ENCODE data around the gene SFRP5.

Gene SFRP5, protein sequence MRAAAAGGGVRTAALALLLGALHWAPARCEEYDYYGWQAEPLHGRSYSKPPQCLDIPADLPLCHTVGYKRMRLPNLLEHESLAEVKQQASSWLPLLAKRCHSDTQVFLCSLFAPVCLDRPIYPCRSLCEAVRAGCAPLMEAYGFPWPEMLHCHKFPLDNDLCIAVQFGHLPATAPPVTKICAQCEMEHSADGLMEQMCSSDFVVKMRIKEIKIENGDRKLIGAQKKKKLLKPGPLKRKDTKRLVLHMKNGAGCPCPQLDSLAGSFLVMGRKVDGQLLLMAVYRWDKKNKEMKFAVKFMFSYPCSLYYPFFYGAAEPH

DNA sequence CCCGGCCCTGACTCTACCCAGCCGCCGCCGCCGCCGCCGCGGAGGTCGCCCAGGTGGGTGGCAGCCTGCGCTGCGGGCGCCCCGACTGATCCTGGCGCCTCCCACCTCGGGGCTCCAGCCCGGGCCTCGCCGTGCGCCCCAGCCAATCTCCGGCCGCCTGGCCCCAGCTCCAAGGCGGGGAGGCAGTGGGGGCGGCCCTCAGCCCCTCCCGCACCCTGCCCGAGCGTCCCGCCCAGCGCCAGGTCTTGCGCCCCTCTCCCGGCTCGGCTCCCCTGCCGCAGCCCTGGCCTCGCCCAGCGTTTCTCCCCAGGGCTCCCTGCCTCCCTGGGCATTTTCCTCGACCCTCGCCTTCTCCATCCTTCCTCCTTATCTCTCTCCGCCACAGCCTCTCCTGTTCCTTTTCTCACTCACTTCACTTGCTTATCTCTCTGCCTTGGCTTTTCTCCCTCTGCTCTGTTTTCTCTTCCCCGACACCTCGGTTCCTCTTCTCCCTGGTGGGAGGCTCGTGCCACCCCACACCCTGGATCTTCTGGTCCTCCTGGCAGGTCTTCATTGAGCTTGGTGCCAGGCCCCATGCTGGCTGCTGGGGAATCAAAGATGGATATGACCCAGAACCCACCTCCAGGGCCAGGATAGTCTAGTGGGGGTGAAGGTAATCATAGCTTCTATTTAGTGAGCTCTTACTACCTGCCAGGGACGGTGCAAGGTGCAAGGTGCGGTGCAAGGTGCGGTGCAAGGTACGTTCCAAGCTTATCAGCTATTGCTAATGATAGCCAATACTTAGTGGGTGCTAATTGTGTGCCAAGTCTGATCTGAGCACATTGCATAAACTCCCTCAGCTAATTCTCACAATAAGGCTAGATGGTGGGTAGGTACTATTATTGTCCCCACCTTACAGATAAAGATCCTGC is at the start of gene SFRP5:
TSS of gene SFRP5 (minus strand) at position 87 of the 911 bp plus-strand sequence. CDS start 166 bp downstream, outside the sequence.
- TF ChIP-seq, protein P1, sequence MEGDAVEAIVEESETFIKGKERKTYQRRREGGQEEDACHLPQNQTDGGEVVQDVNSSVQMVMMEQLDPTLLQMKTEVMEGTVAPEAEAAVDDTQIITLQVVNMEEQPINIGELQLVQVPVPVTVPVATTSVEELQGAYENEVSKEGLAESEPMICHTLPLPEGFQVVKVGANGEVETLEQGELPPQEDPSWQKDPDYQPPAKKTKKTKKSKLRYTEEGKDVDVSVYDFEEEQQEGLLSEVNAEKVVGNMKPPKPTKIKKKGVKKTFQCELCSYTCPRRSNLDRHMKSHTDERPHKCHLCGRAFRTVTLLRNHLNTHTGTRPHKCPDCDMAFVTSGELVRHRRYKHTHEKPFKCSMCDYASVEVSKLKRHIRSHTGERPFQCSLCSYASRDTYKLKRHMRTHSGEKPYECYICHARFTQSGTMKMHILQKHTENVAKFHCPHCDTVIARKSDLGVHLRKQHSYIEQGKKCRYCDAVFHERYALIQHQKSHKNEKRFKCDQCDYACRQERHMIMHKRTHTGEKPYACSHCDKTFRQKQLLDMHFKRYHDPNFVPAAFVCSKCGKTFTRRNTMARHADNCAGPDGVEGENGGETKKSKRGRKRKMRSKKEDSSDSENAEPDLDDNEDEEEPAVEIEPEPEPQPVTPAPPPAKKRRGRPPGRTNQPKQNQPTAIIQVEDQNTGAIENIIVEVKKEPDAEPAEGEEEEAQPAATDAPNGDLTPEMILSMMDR (IDR thresholded peaks at IDR 0.05; ENCODE audit: insufficient read depth, low read depth, low read length, missing control alignments): no peak
- H3K4me3 ChIP-seq (ENCODE audit: low read length): no peak within 1 kb of the TSS
- no peak for DNase-seq (ENCODE audit: low read depth)

DNA sequence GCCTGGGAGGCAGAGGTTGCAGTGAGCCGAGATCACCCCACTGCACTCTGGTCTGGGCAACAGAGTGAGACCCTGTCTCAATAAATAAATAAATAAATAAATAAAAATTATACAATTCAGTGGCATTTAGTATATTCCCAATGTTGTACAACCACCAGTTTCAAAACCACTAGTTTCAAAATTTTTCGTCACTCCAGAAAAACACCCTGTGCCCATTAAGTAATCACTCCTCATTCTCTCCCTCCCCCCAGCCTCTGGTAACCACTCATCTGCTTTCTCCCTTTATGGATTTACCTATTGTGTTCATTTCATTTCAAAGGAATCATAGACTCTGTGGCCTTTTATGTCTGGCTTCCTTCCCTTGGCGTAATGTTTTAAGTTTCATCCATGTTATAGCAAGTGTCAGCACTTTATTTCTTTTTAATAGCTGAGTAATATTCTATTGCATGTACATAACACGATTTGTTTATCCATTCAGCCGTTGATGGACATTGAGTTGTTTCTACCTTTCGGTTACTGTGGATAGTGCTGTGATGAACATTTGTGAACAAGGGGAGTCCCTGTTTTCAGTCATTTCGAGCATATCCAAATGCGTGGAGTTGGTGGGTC is 48.4 kb upstream of the SFRP5 start:
- TF ChIP-seq, protein P1 (IDR thresholded peaks at IDR 0.05; ENCODE audit: insufficient read depth, low read depth, low read length, missing control alignments): no peak
- no peak for DNase-seq (ENCODE audit: low read depth)
- no peak overlapping the region for H3K4me3 ChIP-seq (ENCODE audit: low read length)

DNA sequence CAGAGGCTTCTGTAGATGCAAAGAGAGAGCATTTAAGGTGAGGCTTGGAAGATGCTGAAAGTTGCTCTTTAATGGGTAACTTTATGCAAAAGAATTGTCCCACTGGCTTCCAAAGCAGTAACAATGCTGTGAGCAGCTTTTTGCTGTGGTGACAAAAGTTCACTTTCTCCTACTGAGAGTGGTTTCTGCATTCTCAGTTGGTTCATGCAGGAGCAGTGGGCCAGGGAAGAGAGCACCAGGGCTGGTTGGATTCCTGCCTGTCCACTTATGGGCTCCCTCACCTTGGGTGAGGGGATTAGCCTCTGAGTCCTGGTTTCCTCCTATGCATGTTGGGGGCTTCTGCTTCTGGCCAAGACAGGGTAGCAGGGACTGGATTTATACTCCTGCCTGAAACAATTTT is 46.8 kb upstream of the SFRP5 start:
- H3K4me3 ChIP-seq (ENCODE audit: low read length): no peak overlapping the region
- DNase-seq (ENCODE audit: low read depth): no peak
- TF ChIP-seq, protein P1 (IDR thresholded peaks at IDR 0.05; ENCODE audit: insufficient read depth, low read depth, low read length, missing control alignments): no peak

DNA sequence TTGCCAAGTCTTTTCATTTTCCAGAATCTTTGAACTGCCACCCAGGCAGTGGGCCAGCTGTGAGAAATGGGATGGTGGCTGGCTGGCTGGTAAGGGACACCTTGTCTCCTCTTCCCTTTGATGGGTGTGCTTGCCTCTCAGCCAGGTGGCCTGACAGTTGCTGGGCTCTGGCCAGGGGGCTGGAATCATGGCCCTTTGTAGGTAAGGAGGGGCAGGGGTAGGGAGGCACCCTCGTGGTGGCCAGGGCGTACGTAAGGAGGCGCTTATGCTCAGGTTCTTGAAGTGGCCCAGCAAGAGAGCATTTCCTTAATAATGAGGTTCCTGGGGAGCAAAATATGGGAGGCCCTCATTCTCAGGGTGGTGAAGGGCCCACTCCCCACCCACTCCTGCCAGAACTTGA is 44.8 kb upstream of the SFRP5 start:
- TF ChIP-seq, protein P1 (IDR thresholded peaks at IDR 0.05; ENCODE audit: insufficient read depth, low read depth, low read length, missing control alignments): no peak
- H3K4me3 ChIP-seq (ENCODE audit: low read length): no peak overlapping the region
- no peak for DNase-seq (ENCODE audit: low read depth)

DNA sequence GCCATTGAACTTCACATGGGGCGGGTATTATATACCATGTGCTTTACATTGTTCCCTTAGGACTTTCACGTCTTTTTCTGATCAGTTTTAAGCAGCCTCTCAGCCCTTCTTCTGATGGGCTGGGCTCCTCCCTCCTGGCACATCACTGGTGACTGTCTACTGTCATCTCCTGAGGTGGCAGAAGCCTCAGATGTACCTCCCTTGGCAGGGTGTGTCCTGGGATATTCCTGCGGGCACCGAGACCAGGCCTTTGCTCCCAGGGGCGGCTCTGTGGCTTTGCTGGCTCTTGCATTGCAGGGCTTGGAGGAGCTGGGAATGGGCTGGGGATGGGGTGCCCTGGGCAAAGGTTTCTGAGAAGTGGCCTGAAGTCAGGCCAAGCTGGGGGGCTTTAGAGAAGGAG is 43.2 kb upstream of the SFRP5 start:
- DNase-seq (ENCODE audit: low read depth): no peak
- TF ChIP-seq, protein P1 (IDR thresholded peaks at IDR 0.05; ENCODE audit: insufficient read depth, low read depth, low read length, missing control alignments): no peak
- H3K4me3 ChIP-seq (ENCODE audit: low read length): no peak overlapping the region

DNA sequence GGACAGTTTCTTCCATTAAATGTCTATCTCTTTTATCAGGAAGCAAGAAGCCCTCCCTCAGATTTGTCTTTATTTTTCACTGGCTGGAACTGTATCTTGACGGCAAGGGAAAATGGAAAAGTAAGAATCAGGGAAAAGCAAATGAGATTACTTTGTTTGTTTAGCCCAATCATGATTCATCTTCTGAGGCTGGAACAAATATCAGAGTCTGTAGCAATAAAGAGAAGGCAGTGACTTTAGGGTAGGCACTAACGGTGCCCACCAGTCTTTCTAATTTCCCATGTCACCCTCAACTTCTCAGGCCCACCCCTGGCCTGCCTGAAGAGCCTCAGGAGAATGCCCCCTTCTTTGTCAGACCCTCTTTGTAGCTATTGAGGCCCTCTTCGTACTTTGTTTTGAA is 41.5 kb upstream of the SFRP5 start:
- H3K4me3 ChIP-seq (ENCODE audit: low read length): no peak overlapping the region

More for the DNA sequence above, 41.5 kb upstream of the SFRP5 start:
- TF ChIP-seq, protein P1 (IDR thresholded peaks at IDR 0.05; ENCODE audit: insufficient read depth, low read depth, low read length, missing control alignments): no peak
- no peak for DNase-seq (ENCODE audit: low read depth)

All from epithelial cell of esophagus (primary cell).